AML-193 (cell line): ENCODE measurements around the gene P2RX2.

Source experiments
- DNase-seq, 2 experiments: peaks; one replicate each; lab custom pipeline; 2025; lab: John Stamatoyannopoulos, UW

The P2RX2 gene

GRCh38 chr12:132662901-132663755, 44.6 kb downstream of the P2RX2 start:
- DNase-seq: no peak

- no peak for DNase-seq
Measured at GRCh38 chr12:132664206-132665148, 45.9 kb downstream of the P2RX2 start.

GRCh38 chr12:132665149-132665491, 46.5 kb downstream of the P2RX2 start:
- DNase-seq: no peak

DNA sequence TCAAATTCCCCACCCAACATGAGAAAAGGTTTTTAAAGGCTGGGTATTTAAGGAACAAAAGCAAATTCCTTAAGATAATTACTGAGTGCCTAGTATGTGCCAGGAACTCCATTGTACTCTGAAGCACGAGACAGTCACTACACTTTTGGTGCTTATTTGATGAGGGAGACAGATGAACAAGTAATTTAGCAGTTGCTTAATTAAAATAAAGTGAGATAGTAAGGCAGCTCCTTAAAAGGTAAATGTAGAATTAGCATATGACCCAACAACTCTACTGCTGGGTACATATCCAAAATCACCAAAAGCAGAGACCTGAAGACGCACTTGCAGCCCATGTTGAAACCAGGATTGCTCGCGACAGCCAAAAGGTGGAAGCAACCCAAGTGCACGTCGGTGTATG, 47.2 kb downstream of the P2RX2 start:
- no peak for DNase-seq

DNA sequence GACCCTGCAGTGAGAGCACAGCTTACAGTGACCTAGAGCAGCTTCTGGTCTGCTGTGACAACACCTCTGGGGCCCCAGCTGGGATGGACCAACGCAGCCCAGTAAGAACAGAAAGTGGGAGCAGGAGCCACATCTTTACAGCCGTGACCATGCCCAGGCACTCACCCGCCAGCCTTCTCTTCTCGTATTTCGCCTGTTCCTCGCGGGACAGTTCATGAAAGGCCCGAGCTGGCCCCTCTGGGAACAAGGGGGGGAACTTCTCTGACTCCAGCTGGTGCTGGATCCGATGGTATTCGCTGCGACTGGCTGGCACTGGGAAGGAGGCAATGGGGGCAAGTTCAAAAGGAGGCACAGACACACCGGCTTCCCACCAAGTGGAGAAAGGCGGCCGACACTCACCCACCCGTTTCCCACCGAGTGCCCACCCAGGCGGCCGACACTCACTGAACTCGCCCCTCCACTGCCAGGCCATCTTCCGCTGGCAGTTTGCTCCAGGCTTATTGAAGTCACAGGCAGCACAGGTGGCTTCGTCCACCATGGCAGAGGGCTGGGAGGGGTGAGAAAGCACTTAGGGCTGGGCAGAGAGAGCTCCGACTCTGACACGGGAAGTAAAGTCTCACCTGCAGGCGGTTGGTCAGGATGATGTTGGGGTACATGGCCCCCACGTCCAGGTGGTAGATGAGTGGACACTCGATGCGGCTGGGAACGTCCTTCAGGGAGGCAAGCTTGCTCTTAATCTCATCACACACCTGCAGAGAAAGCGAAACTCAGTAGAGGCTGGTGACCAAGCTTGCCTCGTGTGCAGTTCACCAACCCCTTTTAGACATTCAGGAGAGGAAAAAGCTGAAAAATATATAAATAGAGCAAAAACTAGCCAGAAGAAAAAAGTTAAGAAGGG, 49.9 kb downstream of the P2RX2 start:
- no peak for DNase-seq

DNA sequence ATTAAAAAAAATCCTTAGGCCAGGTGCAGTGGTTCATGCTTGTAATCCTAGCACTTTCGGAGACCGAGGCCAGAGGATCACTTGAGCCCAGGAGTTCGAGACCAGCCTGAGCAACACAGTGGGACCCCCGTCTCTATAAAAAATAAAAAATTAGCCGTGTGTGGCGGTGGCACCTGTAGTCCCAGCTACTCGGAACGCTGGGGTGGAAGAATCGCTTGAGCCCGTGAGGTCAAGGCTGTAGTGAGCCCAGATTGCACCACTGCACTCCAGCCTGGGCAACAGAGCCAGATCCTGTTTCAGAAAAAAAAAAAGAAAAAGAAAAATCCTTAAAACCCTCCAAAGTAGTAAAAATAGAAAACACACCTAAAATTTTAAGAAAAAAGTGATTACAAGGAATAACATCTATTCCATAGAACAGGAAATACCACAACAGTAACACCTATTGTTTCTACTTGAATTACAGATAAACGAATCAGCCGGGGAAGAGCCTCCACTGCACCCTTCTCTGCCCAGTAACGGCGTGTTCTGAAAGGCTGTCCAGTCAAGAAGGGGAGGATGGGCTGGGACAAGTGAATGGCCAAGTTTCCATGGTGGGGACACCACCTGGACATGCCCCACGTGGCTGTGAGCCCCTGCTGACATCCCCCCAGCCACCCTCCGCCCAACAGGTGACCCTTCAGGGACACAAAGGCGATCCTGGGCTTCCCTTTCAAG, 50.7 kb downstream of the P2RX2 start:
- no peak for DNase-seq
